ENCODE data around the gene HNF1B.

DNA sequence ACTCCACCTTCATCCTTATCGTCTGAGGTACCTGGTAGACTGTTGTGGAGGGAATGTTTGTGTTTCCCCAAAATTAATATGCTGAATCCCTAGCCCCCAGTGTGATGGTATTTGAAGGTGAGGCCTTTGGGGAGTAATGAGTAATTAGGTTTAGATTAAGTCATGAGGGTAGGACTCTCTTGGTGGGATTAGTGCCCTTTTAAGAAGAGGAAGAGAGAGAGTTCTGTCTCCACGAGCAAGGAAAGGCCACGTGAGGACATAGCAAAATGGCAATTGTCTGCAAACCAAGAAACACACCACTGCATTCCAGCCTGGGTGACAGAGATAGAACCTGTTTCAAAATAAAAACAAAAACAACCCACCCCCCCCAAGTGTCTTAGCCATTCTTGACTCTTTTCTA, 80.6 kb downstream of the HNF1B start:
- TF ChIP-seq, protein P1, sequence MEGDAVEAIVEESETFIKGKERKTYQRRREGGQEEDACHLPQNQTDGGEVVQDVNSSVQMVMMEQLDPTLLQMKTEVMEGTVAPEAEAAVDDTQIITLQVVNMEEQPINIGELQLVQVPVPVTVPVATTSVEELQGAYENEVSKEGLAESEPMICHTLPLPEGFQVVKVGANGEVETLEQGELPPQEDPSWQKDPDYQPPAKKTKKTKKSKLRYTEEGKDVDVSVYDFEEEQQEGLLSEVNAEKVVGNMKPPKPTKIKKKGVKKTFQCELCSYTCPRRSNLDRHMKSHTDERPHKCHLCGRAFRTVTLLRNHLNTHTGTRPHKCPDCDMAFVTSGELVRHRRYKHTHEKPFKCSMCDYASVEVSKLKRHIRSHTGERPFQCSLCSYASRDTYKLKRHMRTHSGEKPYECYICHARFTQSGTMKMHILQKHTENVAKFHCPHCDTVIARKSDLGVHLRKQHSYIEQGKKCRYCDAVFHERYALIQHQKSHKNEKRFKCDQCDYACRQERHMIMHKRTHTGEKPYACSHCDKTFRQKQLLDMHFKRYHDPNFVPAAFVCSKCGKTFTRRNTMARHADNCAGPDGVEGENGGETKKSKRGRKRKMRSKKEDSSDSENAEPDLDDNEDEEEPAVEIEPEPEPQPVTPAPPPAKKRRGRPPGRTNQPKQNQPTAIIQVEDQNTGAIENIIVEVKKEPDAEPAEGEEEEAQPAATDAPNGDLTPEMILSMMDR (IDR thresholded peaks at IDR 0.05): no peak
- TF ChIP-seq POLR2A (IDR thresholded peaks at IDR 0.05): no peak
